ENCODE results near the gene UGT1A8.

DNA sequence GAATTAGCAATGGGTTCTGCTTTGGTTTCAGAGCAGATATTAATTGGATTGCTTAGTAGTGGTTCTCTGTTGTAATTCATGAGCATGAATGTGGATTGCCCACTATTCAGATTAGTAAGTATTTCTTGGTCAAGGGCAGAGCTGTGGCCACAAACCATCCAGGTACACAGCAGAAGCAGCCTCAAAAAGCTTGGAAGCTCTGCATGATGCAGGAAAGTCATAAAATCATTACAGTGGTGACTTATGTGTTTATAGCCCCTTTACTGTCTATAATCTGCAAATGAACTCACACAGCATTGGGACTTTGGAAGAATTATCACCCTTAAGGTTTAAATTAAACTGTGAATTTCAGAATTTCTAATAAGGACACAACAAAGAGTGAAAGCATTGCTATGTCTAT, 140.7 kb downstream of the UGT1A8 start:
- TF ChIP-seq, protein P1, sequence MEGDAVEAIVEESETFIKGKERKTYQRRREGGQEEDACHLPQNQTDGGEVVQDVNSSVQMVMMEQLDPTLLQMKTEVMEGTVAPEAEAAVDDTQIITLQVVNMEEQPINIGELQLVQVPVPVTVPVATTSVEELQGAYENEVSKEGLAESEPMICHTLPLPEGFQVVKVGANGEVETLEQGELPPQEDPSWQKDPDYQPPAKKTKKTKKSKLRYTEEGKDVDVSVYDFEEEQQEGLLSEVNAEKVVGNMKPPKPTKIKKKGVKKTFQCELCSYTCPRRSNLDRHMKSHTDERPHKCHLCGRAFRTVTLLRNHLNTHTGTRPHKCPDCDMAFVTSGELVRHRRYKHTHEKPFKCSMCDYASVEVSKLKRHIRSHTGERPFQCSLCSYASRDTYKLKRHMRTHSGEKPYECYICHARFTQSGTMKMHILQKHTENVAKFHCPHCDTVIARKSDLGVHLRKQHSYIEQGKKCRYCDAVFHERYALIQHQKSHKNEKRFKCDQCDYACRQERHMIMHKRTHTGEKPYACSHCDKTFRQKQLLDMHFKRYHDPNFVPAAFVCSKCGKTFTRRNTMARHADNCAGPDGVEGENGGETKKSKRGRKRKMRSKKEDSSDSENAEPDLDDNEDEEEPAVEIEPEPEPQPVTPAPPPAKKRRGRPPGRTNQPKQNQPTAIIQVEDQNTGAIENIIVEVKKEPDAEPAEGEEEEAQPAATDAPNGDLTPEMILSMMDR (IDR thresholded peaks at IDR 0.05), result no peak
- TF ChIP-seq POLR2A (IDR thresholded peaks at IDR 0.05), result no peak

Measured in vagina (tissue), 2 donors.